DLD1 (cell line): ENCODE data around the gene PCSK5.
"Not testable (repeated sequence)": the region's sequence is repeated elsewhere in the genome, so short reads cannot be mapped to it uniquely, and the experiment has no call there.

Experiments
- in situ Hi-C: cut with HindIII; loops from 2 replicates; pipeline ENCODE4 v1.10.0; 2017; ENCODE audit warnings: low sequenced_read_pairs

PCSK5 gene

GRCh38 chr9:75890472-75891276 lies at the start of gene PCSK5:
TSS of gene PCSK5 (plus strand) at chr9:75890673. CDS start at chr9:75891182, 509 bp downstream.
- in situ Hi-C loops, result no loop called here

DNA sequence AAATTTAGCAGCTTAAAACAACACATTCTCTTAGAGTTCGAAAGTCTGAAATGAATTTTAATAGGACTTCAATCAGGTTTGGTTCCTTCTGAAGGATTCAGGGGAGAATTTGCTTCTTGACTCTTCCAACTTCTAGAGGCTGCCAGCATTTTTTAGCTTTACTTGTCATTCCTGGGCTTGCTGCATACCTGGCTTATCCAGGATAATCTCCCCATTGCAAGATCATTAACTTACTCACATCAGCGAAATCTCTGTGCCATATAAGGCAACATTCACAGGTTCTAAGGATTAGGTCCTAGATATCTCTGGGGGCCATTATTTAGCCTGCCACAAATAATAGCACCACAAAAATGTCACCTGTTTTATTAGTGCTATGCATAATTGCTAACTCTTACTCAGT lies 46.2 kb upstream of the PCSK5 start:
- in situ Hi-C loops, result no loop called here

GRCh38 chr9:75845806-75846205 lies 44.7 kb upstream of the PCSK5 start:
- in situ Hi-C loops, result no loop called here

DNA sequence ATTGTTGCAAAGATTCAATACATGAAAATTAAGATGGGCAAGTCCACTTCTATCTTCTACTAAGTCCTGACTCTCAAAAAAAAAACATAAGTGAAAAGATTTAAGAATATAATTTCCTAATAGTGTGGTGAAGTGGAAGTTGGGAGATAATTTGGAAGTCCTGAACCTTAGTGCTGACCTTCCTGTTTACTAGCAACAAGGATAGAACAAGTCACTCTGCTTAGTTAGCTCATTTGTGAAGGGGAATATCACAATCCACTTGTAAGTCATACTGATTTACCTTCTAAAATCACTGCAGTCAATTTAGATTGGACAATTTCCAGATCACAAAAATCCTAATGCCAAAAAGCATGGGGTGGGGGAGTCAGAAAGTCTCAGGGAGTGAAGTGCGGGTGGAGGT lies 43.4 kb upstream of the PCSK5 start:
- in situ Hi-C loops, result no loop called here

GRCh38 chr9:75850459-75851200 lies 39.8 kb upstream of the PCSK5 start:
- in situ Hi-C loops, result no loop called here

GRCh38 chr9:75851917-75852316 lies 38.6 kb upstream of the PCSK5 start:
- in situ Hi-C loops, result no loop called here

DNA sequence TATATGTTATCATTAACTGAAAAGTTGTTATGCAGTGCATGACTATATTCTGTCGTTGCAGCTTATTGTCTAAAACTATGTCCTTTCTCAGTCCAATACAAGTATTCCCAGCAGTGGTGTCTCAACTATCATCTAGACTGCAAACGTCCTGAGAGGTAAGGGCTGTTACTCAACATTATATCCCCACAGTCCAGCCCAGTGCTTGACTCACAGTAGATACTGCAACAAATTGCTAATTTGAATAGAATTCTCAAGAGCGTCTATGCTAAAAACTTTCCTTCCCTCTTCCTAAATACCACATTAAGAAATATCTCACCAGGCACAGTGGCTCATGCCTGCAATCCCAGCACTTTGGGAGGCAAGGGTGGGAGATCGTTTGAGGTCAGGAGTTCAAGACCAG lies 37.7 kb upstream of the PCSK5 start:
- in situ Hi-C loops, result no loop called here

DNA sequence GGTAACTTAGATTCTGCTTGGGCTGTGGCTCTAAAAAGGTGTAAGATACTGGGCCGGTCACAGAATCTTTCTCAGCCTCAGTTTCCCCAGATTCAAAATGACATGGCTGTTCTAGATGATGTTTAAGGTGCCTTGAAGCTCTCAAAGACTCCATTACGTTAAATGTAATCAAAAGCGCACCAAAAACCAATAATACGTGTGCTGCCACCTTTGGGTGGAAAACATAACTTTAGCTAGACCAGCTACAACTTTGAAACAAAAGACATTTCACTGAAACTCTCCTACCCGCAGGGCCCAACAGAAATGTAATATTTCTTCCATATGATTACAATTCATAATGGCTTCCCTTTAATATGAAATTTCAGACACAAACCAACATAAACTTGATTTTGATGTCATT lies 35.0 kb upstream of the PCSK5 start:
- in situ Hi-C loops, result no loop called here

- in situ Hi-C loops, result no loop called here
Observed at GRCh38 chr9:75858497-75859092, 31.9 kb upstream of the PCSK5 start.

- in situ Hi-C loops, result no loop called here
Observed at GRCh38 chr9:75864266-75864665, 26.2 kb upstream of the PCSK5 start.

DNA sequence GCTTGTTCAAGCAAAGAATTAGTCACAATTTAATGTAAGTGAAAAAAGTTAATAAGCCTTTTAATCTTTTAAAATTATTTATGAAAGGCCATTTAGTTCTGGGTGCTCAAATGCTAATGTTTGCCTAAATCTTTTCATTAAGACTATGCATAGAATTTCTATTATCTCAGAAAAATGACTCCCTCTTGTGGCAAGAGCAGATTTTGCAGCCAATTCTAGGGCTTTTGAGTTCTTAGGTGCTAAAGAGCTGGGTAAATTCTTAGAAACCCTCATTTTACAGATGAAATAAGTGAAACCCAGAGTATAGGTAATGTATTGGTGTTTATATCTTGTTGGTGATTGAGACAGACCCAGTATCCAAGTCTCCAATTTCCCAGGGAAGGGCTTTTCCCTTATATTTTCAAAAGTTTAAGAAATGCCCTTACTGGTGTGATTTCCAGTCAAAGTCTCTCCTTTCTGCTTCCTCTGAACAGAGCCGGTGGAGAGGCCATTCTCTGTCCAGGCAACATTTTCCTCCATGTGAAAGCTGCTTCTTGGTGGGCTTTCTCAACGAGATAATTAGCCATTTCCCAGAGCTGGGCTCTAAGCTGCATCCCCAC lies 24.1 kb upstream of the PCSK5 start:
- in situ Hi-C loops, result no loop called here

DNA sequence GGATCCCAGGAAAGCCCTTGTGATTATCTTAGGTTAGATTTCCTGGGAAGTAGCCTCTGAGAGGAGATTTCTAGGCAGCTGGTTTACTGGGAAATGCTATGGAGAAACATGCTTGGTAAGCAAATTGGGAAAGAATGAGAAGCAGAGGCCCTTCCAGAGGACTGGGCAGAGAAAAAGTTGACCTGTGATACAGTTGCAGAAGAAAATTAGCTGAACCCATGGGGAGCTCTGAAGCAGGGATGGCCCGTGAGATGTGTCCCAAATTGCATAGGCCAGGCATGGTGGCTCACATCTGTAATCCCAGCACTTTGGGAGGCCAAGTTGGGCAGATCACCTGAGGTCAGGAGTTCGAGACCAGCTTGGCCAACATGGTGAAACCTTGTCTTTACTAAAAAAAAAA lies 21.9 kb upstream of the PCSK5 start:
- in situ Hi-C loops, result not testable (repeated sequence)

DNA sequence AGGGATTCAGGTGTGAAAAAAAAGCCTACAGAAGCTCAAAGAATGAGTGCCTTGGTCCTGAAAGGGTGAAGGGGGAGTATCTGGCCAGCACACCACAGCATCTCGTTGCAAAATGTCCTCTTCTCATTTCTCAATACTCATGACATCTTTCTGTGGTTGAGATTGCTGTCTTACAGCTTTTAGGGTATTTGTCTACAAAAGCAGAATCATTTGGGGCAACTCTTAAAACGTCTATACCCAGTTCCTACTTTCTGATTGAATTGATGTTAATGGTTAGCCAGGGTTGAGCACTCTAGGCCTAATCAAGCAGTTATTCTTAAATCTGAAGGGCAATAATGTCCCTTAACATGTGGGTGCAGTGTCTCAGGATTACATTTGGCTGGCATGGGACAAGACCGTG lies 21.2 kb upstream of the PCSK5 start:
- in situ Hi-C loops, result no loop called here

GRCh38 chr9:75870450-75870849 lies 20.0 kb upstream of the PCSK5 start:
- in situ Hi-C loops, result no loop called here

DNA sequence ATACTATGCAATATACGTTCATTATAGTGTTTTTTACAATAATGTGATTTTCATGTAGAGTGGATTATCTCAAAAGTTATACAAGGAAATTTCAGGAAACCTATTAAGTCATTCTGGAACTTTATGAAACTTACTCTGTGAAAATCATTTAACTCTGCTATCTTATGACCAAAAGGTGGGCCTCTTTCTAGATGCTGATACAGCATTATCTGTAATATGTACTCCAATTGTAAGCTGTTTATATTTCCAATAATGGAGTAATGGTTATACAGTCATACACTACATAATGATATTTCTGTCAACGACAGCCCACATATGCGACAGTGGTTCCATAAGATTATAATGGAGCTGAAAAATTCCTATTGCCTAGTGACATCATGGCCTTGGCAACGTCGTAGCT lies 18.8 kb upstream of the PCSK5 start:
- in situ Hi-C loops, result no loop called here

DNA sequence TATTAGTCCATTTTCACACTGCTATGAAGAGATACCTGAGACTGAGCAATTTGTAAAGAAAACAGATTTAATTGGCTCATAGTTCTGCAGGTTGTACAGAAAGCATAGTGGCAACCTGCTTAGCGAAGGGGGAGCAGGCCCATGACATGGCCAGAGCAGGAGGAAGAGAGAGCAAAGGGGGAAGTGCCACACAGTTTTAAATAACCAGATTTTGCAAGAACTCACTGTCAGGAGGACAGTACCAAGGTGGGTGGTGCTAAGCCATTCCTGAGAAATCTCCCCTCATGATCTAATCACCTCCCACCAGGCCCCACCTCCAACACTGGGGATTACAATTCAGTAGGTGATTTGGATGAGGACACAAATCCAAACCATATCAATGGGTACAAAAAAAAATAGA lies 16.8 kb upstream of the PCSK5 start:
- in situ Hi-C loops, result no loop called here

GRCh38 chr9:75876999-75877640 lies 13.4 kb upstream of the PCSK5 start:
- in situ Hi-C loops, result no loop called here

DNA sequence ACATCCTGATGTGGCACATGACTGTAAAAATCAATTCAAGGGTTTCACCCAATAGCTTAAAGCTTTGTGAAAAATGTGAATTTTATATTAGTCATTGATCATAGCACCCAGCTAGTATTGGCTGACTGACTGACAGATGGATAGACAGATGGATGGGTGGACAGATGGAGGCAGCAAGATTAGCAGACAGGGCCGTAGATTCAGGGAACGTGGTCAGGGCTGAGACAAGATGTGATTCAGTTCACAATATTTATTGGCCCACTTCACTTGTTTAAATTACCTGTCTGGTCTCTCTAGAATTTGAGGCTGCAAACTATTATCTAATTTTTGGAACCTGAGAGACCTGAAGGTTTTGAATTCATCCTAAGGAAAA lies 12.0 kb upstream of the PCSK5 start:
- in situ Hi-C loops, result no loop called here

GRCh38 chr9:75880618-75881017 lies 9.9 kb upstream of the PCSK5 start:
- in situ Hi-C loops, result no loop called here

DNA sequence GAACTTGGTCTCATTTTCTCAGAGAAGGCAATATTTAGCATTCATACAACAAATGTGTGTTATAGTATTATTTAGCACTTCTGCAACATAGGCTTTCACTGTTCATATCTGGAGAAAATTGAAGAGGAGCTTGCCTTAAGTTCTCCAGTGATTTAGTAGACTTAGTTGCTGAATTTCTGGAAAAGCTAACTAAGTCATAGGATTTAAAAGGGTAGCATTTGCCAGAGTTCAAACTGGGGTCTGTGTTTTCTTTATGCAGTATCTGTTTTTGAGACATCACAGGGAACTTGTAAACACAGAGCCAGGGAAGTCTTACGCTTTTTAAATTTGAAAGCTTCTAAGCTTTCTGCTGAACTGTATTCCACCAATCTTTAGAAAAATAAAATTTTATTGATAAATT lies 8.7 kb upstream of the PCSK5 start:
- in situ Hi-C loops, result no loop called here

- in situ Hi-C loops, result no loop called here
Observed at GRCh38 chr9:75885652-75886051, 4.8 kb upstream of the PCSK5 start.
